NCI-H2029 treated with DMSO at 0.1 percent for 48 hours (cell line): ENCODE results near the gene CCDC110.
A peak's percentile ranks its signal among the peaks of the same experiment; 100 is the strongest.
"Not testable (repeated sequence)": the region's sequence is repeated elsewhere in the genome, so short reads cannot be mapped to it uniquely, and the experiment has no call there.

Experiments
- DNase-seq: peaks from one replicate; lab custom pipeline; 2025; lab: John Stamatoyannopoulos, UW

The CCDC110 gene

GRCh38 chr4:185471235-185472102, at the start of gene CCDC110:
Gene CCDC110, minus strand, starts transcription at chr4:185471733. Its CDS starts 50 bp downstream, at chr4:185471683.
- peak; percentile 32 for DNase-seq

DNA sequence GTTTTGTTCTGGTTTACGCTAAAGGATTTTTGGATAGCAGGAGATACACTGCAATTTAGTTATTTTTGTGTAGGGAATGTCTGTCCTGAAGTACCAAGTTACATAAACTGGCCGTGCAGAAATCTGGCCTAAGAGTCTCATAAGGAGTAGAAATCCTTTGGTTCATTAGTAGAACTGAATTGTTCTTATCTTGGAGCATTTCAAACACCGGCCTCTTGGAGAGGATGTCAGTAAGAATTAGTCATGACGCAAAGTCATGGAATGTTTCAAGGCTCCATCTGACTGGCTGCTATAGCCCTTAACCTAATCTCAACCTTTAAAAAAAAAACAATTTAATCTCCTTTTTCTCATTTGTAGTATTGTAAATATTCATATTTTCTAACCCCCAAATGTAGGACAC, 48.6 kb upstream of the CCDC110 start:
- DNase-seq = no peak

GRCh38 chr4:185518494-185518893, 47.0 kb upstream of the CCDC110 start:
- no peak for DNase-seq

- DNase-seq = no peak
Measured at GRCh38 chr4:185518069-185518468, 46.5 kb upstream of the CCDC110 start.

DNA sequence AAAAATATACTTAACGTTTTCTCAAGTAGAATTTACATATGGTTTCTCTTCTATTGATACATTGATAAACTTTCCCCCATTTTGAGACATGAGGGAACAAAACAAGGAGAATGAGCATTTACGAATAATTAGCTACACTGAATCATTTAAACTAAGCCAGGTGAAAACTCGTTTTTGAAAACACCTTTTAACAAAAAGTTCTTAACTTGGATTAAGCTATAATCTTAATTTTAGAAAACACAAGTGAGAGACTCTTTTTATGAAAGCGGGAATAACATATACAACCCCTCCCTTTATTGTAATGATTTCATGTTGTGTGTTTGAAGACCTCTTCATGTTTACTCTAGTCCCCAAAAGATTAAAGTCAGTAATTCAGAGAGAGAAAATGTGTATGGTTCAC, 43.7 kb upstream of the CCDC110 start:
- DNase-seq = no peak

DNA sequence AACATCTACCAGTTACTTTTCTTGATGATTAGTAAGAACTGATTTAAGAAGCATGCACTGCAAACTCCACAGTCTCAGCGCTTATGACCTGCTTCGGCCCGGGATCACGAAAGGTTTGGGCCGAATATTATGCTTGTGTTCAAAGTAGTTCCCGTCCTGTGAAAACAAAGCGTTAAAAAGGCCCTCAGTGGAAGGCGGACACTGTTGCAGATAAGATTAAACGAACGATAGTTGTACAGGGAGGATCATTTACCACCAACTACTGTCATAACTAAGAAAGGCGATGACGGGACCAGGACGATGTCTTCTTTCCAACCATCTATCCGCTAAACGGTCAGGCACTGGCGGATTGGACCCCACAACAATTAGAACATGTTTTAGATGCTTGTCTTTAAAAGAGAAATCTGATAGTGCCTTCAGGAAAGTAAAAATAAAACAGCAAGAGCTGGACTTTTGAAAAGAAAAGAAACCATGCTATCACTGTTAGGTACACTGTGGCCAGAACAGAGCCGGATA, 42.7 kb upstream of the CCDC110 start:
- DNase-seq = no peak

- DNase-seq = no peak
Measured at GRCh38 chr4:185513489-185514181, 42.1 kb upstream of the CCDC110 start.

- no peak for DNase-seq
Measured at GRCh38 chr4:185512516-185512915, 41.0 kb upstream of the CCDC110 start.

- DNase-seq = not testable (repeated sequence)
Measured at GRCh38 chr4:185511243-185511642, 39.7 kb upstream of the CCDC110 start.

DNA sequence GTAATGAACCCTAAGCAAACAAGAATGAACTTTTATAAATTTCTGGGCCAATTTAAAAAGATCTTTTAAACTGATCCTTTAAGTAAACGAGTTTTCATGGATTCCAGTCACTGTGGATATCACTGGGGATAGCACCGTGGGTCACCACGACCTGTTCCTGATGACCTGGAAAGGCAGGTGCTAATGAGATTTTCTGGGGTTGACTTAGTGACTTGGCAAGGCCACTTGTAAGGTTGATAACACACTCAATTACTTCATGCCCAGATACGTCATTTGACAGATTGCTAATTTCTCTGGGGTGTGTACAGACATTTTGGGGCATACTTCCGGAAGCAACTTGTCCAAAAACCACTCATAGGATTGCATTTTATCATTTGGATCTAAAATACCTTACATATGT, 39.3 kb upstream of the CCDC110 start:
- DNase-seq = no peak

DNA sequence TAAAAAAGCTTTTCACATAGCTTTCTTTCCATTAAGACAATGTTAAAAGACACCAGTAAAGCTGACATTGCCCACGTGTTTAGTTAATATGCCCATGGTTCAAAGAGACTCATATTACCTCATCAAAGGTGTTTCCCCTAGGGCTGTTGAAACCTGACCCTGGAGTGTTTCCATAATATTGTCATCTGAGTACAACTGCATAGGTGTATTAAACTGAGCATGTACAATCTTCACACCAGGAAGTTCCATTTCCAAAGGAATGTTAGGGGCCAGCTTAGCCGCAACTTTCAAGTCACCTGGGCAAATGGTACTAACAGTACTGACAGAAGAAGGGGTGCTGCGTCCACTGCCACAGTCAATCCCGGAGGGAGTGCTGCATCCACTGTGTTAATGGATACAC, 36.6 kb upstream of the CCDC110 start:
- DNase-seq = peak; percentile 23

DNA sequence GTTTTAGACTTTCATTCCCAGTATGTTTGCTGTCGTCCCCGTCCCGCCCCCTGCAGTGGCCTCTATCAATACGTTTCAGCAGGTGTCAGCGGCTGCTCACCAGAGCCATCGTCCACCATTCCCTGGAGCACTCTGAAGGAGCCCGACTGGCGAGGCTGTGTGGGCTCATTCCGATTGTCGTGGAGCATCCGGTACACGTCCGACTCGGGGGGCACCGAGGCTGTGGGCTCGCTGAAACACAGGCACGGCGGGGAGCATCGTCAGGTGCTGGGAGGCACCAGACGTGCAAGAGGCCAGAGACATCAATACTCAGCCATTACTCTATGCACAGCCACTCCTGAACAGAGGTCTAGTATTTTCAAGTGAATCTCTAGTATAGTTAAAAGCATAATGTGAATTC, 34.9 kb upstream of the CCDC110 start:
- DNase-seq = no peak

- no peak for DNase-seq
Measured at GRCh38 chr4:185504098-185505047, 32.8 kb upstream of the CCDC110 start.

DNA sequence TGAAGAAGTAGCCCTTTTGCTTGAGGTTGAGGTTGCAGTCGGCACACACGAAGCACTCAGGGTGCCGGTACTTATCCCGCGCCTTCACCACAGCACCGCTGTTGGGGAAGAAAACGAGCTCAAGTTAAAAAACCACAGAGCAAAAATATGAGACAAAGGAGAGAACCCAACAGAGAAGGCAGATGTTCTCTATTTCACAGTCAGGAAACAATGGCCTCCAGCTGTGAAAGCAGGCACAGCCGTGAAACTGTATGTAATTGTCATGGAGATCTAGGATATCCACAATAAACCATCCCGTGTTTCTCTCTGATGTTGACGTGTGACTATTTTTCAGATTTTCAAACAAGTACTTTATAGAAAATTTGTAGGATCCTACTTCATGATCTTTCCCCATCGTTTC, 30.9 kb upstream of the CCDC110 start:
- DNase-seq = no peak

DNA sequence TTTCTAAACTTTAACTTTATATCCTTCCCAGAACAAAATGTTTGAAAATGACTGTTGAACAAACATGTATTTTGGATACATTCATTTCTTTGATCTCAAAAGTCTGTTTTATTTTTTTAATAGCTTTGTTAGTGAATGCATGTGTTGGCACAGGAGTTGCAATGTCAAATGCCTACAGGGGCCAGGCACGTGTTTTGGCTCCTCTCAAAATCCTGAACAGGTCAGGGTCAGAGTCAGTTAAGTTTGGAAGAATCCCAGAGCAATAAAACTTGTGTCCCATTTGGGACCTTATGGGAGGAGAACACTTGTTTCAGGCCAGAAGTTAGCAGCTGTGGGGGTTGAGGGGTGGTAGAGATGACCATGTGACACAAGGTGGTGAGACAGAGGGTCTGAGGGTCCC, 29.0 kb upstream of the CCDC110 start:
- DNase-seq = no peak

DNA sequence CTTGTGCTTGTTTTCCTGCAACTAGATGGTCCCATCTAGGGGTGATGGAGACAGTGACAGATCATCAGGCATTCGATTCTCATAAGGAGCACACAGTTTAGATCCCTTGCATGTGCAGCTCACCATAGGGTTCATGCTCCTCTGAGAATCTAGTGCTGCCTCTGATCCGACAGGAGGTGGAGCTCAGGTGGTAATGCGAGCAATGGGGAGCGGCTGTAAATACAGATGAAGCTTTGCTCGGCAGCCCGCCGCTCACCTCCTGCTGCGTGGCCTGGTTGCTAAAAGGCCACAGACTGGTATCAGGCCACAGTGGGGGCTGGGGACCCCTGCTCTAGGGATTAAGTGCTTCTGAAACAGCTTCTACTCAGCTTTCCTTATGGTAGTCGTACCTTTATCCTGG, 28.5 kb upstream of the CCDC110 start:
- DNase-seq = no peak

DNA sequence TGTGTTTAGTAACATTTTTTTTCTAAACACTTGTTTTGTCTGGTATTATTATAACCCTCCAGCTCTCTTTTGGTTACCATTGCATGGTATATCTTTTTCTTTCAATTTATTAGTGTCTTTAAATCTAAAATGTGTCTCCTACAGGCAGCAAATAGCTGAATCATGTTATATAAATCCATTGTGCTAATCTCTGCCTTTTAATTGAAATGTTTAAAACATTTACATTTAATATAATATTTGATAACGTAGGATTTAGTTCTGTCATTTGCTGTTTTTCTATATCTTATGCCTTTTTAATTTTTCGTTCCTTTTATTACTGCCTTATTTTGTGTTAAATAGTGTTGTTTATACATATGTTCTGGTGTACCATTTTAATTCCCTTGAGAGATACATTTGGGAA, 17.1 kb upstream of the CCDC110 start:
- no peak for DNase-seq

GRCh38 chr4:185481401-185481800, 9.9 kb upstream of the CCDC110 start:
- no peak for DNase-seq

- DNase-seq = no peak
Measured at GRCh38 chr4:185480016-185480732, 8.6 kb upstream of the CCDC110 start.

DNA sequence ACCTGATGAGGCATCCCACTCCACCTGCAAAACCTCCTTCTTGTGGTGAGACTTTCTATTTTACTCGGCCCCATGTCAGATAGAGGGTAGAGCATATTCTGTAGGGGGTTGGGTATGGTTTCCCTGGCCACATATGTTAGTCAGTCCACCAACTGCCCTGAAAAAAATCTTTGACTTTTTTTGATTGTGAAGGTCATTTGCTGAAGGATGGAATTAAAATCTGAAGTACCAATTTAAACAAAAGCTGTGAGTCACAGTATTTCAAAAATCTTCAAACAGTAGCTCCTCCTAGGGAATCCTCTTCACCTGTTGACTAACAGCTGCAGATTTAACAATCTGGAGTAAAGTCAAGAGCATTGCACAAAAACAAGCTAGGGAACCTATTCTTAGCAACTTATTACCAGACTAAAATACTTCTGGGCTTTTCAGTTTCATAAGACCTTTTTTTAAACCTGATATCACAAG, 8.0 kb upstream of the CCDC110 start:
- no peak for DNase-seq

DNA sequence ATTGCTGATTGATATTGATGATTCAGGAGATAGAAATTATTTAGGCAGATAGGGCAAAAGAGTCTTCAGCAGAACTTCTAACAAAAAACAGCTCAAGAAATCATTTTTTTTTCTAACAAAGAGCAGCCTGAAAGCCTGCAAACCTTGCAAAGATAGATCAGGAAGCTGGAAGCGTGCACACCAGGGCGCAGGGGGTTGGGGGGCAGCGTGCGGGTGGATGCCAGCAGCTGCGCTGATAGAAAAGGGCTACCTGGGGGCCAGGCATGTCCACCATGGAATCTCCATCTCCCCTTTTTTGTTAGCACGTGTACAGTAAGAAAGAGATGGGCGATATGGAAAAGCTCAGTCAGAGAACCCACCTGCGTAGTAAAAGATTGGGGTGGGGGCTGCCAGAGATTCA, 1.7 kb upstream of the CCDC110 start:
- no peak for DNase-seq
